Osteoblast (primary cell): ENCODE measurements around the gene KLK8. TPM values are rescaled to one million over a fixed set of nuclear protein-coding genes. Genes with fewer than 3 reads are reported as not detected.
"Not testable (repeated sequence)": the region's sequence is repeated elsewhere in the genome, so short reads cannot be mapped to it uniquely, and the experiment has no call there.

Source experiments
- DNase-seq: peaks from one replicate; pipeline ENCODE4 v3.0.0; 2011; ENCODE audit warnings: low spot score, mixed read lengths; ENCODE audit not compliant: insufficient read length; ENCODE audit errors: missing footprints
- H2AFZ ChIP-seq: 2 replicates; pipeline ENCODE4 v1.6.0; 2011; ENCODE audit warnings: mild to moderate bottlenecking, low read length
- H3K27ac ChIP-seq: 2 replicates; pipeline ENCODE4 v1.5.1; 2011; ENCODE audit warnings: mild to moderate bottlenecking, low read depth, low read length, moderate library complexity
- H3K27me3 ChIP-seq: 2 replicates; pipeline ENCODE4 v1.6.0; 2012; ENCODE audit warnings: mild to moderate bottlenecking, control low read depth, inconsistent platforms, low read length, moderate library complexity; ENCODE audit not compliant: insufficient read depth
- H3K36me3 ChIP-seq: 2 replicates; pipeline ENCODE4 v1.5.1; 2011; ENCODE audit warnings: mild to moderate bottlenecking, low read length, control low read depth, moderate library complexity; ENCODE audit not compliant: insufficient read depth
- H3K4me1 ChIP-seq: 2 replicates; pipeline ENCODE4 v1.5.1; 2011; ENCODE audit warnings: mild to moderate bottlenecking, low read length, control low read depth, moderate library complexity; ENCODE audit not compliant: insufficient read depth
- H3K4me2 ChIP-seq: 2 replicates; pipeline ENCODE4 v1.6.0; 2011; ENCODE audit warnings: mild to moderate bottlenecking, low read length; ENCODE audit not compliant: insufficient read depth
- H3K4me3 ChIP-seq: fragments of 200-600 bp; sonication (generic); 3 replicates; pipeline ENCODE4 v1.5.1; 2012; ENCODE audit warnings: mild to moderate bottlenecking, low read length, inconsistent platforms; ENCODE audit not compliant: insufficient read depth
- H3K79me2 ChIP-seq: 2 replicates; pipeline ENCODE4 v1.6.0; 2012; ENCODE audit warnings: mild to moderate bottlenecking, low read length, control low read depth, inconsistent platforms; ENCODE audit not compliant: insufficient read depth
- H3K9me3 ChIP-seq: 2 replicates; pipeline ENCODE4 v1.5.1; 2011; ENCODE audit warnings: low read depth, low read length, control low read depth
- H4K20me1 ChIP-seq: 2 replicates; pipeline ENCODE4 v1.6.0; 2012; ENCODE audit warnings: mild to moderate bottlenecking, low read length, control low read depth; ENCODE audit not compliant: insufficient read depth
- total RNA-seq: library from RNA; depleted of rRNA; stranded (reverse); fragments of >200 nt; gene quantifications from 2 replicates; pipeline ENCODE4 v1.2.3, GENCODE V29; 2012
- TF ChIP-seq, protein P1 (sequence below): IDR thresholded peaks from 2 replicates; pipeline ENCODE4 v1.5.1; 2011; ENCODE audit warnings: mild to moderate bottlenecking, low read depth, low read length, moderate library complexity; ENCODE audit errors: extremely low read depth

The KLK8 gene
- total RNA-seq, 1 donor = not detected

DNA sequence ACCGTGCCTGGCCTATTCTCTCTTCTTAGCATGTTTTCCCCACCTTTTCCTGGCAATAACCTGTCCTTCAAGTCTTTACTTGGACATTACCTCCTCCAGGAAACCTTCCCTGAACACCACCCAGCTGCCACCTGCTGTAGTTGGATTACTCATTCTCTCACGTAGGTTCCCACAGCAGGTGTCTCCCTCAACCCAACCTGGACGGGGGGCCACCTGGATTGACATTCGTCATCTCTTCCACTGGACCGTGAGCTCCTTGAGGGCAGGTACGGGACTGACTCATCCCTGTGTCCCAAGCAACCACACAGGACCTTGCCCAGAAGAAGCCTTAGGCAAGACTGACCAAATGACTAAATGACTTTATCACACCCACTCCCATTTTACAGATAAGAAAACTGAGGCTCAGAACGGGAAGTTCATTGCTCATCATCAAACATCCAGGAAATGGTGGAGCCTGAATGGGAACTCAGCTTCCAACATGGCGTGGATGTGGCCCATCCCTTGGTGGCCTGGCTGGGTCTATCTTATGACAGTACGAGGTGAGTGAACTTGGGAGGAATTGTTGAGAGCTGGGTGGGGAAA is 28.5 kb downstream of the KLK8 start:
- no peak overlapping the region for H3K27ac ChIP-seq
- H3K4me1 ChIP-seq = no peaks in the 10 kb centered on the region
- H3K79me2 ChIP-seq = no peaks in the 10 kb centered on the region
- DNase-seq = no peak
- H4K20me1 ChIP-seq = no peaks in the 10 kb centered on the region
- H3K36me3 ChIP-seq = no peaks in the 10 kb centered on the region
- TF ChIP-seq, protein P1, sequence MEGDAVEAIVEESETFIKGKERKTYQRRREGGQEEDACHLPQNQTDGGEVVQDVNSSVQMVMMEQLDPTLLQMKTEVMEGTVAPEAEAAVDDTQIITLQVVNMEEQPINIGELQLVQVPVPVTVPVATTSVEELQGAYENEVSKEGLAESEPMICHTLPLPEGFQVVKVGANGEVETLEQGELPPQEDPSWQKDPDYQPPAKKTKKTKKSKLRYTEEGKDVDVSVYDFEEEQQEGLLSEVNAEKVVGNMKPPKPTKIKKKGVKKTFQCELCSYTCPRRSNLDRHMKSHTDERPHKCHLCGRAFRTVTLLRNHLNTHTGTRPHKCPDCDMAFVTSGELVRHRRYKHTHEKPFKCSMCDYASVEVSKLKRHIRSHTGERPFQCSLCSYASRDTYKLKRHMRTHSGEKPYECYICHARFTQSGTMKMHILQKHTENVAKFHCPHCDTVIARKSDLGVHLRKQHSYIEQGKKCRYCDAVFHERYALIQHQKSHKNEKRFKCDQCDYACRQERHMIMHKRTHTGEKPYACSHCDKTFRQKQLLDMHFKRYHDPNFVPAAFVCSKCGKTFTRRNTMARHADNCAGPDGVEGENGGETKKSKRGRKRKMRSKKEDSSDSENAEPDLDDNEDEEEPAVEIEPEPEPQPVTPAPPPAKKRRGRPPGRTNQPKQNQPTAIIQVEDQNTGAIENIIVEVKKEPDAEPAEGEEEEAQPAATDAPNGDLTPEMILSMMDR = no peak
- no peaks in the 10 kb centered on the region for H3K9me3 ChIP-seq
- no peak overlapping the region for H2AFZ ChIP-seq
- H3K4me3 ChIP-seq = no peak overlapping the region
- H3K4me2 ChIP-seq = no peak overlapping the region
- no peaks in the 10 kb centered on the region for H3K27me3 ChIP-seq

DNA sequence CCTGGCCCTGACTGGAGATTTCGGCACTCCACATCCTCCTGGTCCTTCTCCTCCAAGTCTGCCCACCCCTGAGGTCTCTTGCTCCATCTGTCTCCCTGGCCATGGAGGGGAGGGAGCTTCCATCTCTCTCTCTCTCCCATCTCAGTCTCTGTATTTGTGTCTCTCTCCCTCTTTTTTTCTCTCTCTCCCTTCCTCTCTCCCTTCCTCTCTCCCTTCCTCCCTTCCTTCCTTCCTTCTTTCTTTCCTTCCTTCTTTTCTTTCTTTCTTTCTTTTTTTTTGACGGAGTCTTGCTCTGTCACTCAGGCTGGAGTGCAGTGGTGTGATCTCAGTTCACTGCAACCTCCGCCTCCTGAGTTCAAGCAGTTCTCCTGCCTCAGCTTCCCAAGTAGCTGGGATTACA is 31.6 kb downstream of the KLK8 start:
- H3K4me2 ChIP-seq, H3K9me3 ChIP-seq, H2AFZ ChIP-seq, H3K4me1 ChIP-seq, DNase-seq, H3K4me3 ChIP-seq, H3K79me2 ChIP-seq, H3K36me3 ChIP-seq, H3K27me3 ChIP-seq, H3K27ac ChIP-seq, H4K20me1 ChIP-seq: not testable (repeated sequence)

DNA sequence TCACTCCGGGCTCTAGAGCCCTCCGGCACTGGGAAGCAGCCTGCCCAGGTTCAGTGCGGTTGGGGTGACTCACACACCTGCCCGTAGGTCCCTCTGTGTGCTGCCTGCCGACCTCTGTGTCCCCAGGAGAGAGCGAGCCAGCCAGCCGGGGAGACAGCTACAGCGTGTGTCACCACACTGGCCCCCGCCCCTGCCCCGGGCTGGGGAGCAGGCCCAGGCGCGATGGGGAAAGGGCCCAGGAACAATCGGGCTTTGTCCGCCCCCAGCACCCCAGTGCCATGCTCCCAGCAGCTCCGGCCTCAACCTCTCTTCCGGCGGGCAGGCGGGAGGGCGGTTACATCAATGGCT is 32.0 kb downstream of the KLK8 start, which contains the start of gene KLK6:
TSS of gene KLK6 (minus strand) at position 179 of the 348 bp plus-strand sequence. CDS start 1,487 bp downstream, outside the sequence.
- no peak within 1 kb of the TSS for H2AFZ ChIP-seq
- TF ChIP-seq, protein P1 = no peak
- DNase-seq = peak; percentile 52

DNA sequence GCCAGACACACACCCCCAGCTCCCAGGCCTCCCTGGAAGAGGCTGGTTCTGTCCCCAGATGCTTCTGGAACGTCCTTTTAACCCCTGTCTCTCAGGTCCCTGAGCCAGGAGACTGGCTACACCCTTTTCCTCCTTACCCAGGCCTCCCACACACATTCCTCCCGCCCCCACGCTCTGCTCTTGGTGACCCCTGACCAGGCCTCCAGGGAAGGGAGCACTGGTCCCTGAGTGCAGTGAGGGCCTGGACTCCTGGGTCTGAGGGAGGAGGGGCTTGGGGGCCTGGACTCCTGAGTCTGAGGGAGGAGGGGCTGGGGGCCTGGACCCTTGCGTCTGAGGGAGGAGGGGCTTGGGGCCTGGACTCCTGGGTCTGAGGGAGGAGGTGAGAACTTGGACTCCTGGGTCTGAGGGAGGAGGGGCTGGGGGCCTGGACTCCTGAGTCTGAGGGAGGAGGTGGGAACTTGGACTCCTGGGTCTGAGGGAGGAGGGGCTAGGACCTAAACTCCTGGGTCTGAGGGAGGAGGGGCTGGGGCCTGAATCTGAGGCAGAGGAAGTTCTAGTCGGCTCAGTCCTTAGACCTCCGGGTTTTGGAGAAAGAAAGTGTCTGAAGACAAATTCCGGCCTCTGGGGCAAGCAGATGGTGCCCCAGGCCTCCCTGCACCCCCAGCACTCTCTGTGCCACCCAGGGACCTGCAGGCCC is 32.5 kb downstream of the KLK8 start:
- TF ChIP-seq, protein P1 = no peak
- no peaks in the 10 kb centered on the region for H3K4me1 ChIP-seq
- H3K36me3 ChIP-seq = no peaks in the 10 kb centered on the region
- no peak for DNase-seq
- no peaks in the 10 kb centered on the region for H4K20me1 ChIP-seq
- no peak overlapping the region for H2AFZ ChIP-seq
- peaks cover 4% of the 10 kb centered on the region for H3K27me3 ChIP-seq
- no peaks in the 10 kb centered on the region for H3K9me3 ChIP-seq
- no peak overlapping the region for H3K4me2 ChIP-seq
- no peak overlapping the region for H3K27ac ChIP-seq
- H3K79me2 ChIP-seq = no peaks in the 10 kb centered on the region
- H3K4me3 ChIP-seq = no peak overlapping the region

More for the DNA sequence above, 32.0 kb downstream of the KLK8 start, which contains the start of gene KLK6:
- no peaks in the 10 kb centered on the region for H3K36me3 ChIP-seq
- H3K79me2 ChIP-seq = no peaks in the 10 kb centered on the region
- H3K4me1 ChIP-seq = no peaks in the 10 kb centered on the region
- no peak within 1 kb of the TSS for H3K4me2 ChIP-seq
- no peak within 1 kb of the TSS for H3K4me3 ChIP-seq
- no peaks in the 10 kb centered on the region for H3K9me3 ChIP-seq
- no peak within 1 kb of the TSS for H3K27ac ChIP-seq
- H3K27me3 ChIP-seq = peaks cover 4% of the 10 kb centered on the region
- no peaks in the 10 kb centered on the region for H4K20me1 ChIP-seq
